NCI-H128 (cell line): ENCODE results near the gene EIF1B.

Experiments
- DNase-seq: peaks from one replicate; lab custom pipeline; 2025; ENCODE audit not compliant: unreplicated experiment; lab: John Stamatoyannopoulos, UW

The EIF1B gene

DNA sequence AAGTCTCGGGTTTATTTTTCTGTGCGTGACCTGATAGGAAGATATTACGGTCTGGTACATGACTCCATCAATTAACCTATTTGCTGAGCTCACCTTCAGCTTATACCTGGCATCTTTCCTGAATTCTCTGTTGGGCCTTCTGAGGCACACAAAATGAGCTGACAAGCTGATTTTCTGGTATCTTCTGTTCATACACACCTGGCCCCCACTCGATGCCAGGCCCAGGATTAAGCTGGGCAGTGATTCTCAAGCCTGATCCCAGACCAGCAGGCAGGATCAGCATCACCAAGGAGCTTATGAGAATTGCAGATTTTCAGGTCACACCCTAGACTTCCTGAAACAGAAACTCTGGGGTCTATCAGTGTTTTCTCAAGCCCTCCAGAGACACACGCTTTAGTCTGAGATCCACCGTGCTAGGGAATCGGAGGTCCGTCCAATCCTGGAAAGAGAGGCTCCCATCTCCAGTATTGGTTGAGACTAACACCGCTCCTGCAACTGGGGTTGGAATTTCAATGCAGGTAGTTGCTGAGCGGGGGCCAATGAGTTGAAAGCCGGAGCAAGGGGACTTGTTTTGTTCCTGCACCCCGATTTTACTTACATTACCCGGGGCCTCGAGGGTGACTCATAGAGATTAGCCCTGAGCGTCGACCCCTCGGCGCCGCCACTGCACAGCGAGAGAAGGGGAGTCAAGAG, 636 bp upstream of the EIF1B start:
- no peak for DNase-seq

DNA sequence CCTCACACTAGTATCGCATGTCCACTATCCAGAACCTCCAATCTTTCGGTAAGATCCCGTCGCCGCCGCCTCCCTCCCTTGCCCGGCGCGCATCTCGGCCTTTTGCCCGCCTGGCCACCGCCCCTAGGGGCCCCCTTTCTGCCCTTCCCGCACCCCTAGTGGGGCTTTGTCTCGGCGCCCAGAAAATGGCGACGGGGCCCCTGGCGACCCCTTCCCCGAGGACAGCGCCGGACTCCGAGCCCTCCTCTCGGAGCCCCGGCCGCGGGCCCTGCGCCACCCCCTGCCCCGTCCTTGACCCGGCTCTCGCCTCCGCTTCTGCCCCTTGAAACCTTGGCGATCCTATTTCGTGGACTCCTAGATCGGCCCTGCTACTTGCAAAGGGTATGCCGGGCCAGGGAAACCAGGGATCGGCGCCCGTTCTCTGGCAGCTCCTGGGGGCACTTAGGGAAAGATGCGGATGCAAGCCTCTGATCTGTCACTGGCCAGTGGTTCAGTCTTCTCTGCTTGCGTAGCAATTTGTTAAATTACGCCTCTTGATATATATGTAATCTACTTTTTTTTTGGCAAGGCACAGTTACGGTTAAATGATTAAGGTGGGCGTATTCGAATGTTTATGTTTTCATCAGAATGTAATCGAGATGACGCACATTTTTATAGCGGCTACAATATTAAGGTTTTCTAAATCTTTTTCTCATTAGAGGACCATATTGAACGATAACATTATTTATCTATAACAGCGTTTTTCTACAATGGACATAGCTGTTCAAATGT, 603 bp downstream of the EIF1B start:
- no peak for DNase-seq

DNA sequence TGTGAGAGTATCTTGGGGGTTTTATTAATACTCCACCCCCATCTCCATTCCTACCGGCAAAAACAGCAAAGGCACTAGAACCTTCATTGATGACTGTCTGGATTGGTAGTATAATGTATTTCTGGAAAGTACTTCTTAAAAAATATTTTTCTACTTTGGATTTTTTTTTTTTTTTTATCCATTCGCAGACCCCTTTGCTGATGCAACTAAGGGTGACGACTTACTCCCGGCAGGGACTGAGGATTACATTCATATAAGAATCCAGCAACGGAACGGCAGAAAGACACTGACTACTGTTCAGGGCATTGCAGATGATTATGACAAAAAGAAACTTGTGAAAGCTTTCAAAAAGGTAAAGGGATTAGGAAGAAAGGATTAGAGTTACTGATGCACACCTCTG, 1.2 kb downstream of the EIF1B start:
- no peak for DNase-seq

DNA sequence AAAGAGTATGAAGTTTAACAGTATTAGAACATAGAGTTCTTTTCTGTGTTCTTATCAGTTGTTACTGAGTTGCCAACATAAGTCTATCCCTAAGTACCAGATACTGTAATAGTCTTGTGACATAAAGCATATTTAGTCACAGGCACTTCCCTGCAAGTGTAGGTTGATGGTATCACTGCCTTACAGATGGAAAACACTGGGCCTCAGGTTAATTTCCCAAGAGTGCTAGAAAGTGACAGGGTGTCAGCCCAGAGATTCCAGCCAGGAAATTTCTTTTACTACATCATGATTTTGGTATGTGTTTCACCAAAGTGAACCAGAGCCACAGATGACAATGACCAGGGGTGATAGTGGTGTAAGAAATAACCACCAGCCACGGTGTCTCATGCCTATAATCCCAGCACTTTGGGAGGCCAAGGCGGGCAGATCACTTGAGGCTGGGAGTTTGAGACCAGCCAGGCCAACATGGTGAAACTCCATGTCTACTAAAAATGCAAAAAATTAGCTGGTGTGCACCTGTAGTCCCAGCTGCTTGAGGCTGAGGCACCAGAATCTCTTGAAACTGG, 3.2 kb downstream of the EIF1B start:
- no peak for DNase-seq

DNA sequence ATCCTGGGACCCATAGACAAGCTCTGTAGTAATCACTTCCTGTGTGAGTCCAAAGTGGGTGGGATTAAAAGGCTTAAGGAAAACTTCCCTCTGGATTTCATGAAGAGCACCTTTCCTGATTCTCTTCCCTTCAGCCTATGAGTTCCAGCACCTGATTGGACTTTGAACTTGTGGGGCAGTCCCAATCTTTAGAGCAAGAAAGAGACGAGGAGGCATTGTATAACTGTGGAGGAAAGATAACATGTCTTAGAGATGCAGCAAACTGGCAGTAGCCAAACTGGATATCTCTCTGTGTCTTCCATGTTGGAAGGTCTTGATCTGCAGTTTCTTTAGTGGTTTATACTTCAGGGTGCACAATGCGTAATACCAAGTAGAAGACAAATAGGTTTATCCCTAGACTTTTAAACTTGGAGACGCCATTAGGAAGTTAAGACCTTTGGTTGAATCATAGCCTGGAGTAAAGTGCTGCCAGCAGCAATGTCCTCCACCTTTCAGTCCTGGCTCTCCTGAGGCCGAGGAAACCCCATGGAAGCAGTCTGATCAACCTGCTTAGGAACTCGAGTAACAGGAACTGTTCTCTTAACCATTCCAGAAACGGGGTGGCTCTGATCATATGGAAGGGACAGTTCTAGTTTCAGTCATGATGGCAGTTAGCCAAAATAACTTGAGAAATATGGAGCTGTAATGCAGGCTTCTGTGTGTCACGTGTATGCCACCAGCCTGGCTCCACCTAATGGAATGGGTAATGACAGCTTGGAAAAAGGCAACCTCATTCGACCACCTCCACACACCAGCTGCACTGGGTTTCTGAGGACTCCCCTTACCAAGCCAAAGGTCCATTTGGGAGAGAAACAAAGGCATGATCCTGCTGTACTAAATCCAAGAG, 4.7 kb downstream of the EIF1B start:
- no peak for DNase-seq

DNA sequence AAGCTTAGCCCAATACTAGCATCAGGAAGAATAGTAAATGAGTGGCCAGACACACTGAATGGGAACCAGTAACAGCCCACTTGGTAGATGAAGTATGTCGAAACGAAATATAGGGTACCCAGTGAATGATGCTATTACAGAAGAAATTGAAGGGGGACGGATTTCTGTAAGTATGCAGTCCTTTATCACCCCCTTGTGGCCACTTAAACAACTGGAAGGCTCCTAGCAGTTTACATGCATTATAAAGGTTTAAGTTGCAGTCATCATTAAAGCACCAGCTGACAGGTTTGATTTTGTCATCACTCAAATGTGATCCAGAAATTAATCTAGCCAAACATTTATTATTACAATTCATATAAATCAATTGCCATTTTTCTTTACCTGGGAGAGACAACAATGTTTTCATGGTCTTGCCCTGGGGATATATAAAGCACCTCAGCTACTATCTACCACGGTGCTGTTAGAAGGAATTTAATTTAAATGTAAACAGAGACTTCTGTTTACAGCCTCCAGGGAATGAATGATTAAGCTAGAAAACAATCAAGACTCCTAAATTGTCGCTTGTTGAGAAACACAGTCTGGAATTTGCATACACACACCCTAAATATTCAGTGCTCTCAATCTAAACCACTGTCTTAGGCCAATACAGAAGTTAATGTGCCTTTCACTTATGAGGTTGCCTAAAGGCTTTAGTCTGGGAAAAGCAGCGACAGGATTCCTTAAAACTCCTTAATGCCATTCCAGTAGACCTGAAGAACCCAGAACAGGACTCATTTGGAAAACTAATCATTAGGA, 7.8 kb downstream of the EIF1B start:
- DNase-seq = no peak

DNA sequence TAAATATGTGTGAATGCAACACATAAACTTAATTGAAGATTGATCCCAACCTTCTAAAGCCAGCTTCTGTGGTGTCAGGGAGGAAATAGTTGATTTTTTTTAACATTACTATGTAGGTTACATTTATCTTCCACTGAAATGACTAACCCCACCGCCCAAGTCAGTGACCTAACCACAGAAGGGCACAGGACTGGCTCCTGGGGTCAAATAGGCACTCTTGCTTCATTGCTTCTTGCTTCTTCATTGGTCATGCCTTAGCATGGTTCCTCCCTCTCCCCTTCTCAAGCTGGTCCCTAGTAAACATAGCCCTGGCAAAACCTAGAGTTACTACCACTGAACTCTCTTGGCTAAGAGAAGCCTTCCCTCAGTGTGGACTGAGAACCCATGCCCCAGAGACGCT, 12.3 kb downstream of the EIF1B start:
- no peak for DNase-seq

DNA sequence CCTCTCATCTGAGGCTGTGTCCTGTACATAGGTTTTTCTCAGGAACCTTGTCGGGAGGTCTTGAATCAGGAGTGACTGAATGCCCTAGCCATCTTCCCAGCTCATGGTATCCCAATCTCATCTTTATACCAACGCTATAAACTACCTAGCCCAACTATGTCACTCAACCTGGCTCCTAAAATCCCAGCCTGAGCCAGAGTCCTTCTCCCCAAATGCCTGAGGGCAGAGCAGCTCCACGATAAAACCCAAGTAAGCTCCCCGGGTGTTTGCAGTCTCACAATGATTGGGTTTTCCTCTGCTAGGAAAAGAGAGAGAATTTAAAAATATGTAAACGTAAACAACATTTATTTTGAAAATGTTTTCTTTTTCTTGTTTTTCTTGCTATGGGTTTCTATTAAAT, 14.4 kb downstream of the EIF1B start:
- DNase-seq = no peak

DNA sequence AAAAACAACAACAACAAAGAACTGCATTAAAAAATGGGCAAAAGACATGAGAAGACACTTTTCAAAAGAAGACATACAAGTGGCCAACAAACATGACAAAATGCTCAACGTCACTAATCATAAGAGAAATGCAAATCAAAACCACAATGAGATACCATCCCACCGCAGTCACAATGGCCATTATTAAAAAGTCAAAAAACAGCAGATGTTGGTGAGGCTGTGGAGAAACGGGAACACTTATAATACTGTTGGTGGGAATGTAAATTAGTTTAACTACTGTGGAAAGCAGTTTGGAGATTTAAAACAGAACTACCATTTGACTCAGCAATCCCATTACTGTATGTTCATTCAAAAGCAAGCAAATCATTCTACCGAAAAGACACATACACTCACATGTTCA, 15.1 kb downstream of the EIF1B start:
- DNase-seq = no peak

DNA sequence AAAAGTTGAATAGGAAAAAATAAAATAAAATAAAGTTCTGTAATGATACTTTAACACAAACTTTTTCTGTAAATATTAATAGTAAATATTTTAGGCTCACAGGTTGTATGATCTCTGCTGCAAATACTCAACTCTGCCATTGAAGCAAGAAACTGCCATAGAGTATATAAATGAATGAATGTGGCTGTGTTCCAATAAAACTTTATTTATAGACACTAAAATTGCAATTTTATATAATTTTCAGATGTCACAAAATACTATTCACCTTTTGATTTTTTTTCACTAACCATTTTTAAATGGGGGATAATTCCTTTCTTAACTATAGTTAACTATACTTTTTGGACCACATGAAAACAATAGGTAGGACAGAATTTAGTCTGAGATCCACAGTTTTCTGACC, 16.0 kb downstream of the EIF1B start:
- DNase-seq = no peak

DNA sequence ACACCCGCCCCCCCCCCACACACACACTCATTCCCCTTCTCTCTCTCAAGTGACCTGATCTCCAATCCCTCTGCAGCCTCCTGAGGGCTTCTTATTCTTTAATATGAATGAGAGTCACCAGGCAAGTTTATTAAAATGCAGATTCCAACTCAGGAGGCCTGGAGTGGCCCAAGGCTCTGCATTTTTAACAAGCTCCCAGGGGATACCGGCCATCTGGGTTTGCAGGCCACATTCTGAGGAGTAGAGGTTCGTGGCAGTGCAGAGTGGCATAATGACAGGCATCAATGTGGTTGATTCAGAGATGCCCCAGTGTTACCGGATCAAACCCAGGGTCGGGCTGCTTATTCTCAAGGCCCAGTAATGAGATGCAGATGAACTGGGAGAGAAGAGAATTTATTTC, 18.9 kb downstream of the EIF1B start:
- no peak for DNase-seq

DNA sequence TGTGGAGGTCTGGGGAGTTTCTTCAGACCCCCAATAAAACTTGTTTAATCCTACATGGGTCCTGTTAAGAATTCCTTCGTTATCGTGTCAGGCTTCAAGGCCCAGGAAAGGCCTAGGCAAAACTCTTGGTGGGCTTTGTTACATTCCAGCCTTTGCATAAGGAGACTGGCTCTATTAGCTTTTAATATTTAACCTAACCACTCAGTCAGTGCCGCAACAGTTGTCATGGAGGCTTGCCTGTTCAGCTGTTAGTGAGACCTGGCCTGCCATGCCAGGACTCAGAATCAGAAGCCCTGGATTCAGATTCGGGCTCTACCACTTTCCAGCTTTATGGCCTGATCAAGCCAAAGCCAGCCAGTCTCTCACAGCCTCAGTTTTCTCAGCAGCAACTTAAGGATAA, 19.6 kb downstream of the EIF1B start:
- DNase-seq = no peak

DNA sequence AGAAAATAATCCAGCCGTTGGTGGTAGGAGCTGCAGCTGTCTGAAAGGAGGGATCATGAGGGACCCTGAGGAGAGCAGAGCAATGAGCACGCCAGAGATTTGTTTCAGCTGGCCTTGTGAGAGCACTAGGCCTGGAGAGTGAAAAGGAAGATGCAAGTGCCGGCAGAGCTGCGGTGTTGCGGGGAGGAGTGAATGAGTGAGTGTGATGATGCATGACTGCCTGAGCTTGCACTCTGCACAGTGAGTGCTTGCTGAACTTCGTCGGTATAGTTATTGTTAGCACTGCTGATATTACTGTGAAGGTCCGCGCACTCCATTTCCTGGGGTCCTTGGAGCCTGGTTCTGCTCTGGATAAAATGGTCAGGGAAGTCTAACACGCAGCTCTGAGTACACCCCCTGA, 23.2 kb downstream of the EIF1B start:
- DNase-seq = no peak

DNA sequence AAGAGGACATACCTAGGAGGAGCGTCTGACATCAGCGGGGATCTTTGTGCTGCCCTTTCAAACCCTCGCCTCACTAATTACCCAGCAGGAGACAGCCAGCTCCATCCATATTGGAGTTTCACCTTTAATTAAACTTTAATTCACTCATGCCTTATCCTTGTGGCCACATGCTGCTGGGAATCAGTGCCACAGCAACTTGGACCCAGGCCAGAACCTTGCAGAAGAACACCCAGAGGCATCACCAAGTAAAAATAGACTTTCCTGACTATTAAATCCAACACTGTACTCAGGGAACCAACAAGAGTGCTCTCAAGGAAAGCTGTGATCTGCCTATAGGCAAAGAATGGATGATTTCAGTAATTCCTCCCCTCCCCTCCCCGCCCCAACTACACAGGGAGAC, 23.9 kb downstream of the EIF1B start:
- DNase-seq = no peak

DNA sequence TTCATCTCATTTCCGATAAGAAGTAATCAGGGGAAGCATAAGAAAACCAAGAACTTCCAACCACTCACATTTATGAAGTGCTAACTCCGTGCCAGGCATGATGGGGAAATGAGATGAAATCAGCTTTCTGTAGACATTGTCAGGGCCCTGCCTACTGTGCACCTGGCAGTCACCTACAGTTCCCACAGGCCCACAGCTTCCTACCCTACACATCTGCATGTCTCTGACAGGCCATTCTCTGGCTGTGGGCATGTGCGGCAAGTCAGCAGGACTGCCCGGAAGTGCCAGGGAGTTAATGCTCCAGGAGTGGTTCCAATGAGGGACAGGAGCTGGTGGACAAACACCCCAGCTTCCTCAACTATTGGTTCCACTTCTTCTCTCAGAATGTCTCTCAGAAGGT, 24.3 kb downstream of the EIF1B start:
- DNase-seq = no peak

DNA sequence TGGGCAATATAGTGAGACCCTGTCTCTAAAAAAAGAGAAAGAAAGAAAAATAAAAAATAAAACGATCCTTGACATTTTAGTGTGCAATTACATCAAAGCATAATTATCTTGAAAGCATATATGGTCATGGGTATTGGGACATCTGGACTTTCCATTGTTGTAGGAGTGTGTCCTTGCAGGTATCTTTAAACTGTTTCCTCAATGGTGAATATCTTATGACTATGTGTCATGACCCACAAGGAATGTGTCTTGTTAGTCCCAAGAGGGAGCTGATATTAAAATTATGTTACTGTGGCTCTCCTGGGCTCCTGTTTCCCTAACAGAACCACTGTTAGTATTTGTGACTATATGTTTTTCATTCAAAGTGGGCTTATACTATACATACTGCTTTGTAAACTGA, 26.6 kb downstream of the EIF1B start:
- no peak for DNase-seq

DNA sequence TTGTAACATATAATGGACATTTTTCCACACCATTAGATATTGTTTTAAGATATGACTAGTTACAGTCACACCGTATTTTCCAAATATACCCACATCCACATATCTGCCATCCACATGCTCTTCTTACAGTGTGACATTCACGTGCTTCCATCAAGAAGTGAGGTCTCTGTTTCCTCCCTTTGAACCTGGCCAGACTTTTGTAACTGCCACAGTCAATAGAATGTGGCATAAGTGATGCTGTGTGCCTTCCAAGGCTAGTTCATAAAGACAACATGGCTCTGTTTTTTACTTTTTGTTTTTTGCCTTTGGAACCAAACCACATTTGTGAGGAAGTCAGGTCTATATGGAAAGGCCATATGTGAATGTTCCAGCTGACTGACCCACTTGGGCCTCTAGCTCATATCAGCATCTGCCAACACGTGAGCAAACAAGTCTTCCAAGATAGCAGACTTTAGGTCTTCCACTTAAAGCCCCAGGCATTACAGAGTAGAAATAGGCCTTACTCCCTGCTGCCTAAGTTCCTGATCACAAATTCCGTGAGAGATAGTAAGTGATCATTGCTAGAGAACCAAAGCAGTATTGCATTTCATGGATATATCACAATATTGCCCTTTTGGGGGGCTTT, 27.1 kb downstream of the EIF1B start:
- no peak for DNase-seq

DNA sequence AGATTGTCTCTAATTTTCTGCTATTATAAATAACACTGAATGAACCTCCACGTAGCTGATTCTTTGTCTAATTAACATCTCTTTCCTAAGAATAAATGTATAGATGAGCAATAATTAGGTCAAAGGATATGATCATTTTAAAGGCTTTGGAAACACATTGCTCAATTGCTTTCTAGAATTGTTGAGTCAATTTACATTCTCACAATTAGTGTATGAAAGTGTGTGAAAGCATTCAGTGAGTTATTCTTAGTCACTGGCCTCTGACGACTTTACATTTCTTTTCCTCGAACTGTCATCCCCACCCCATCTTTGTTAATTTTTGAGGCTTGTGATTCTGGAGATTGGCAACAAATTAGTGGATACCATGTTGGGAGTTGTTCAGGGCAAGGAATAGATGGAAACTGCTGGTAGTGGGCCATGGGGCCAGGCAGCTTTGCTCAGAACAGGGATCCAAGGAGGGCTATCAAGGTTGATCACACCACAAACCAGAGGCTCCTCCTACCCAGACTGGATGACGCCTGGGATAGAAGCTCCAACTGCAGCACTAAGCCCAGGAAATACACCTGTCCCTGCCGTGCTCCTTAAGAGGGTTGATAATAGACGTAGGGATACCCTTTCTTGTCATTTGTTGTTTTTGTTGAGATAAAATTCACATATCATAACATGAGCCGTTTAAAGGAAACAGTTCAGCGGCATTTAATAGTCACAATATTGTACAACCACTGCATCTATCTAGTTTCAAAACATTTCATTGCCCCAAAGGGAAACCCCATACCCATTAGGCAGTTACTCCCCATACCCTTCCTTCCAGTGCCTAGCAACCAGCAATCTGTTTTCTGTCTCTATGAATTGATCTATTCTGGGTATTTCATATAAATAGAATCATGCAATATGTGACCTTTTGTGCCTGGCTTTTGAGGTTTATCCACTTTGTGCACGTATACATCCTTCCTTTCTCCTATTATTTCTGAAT, 27.9 kb downstream of the EIF1B start:
- DNase-seq = no peak

DNA sequence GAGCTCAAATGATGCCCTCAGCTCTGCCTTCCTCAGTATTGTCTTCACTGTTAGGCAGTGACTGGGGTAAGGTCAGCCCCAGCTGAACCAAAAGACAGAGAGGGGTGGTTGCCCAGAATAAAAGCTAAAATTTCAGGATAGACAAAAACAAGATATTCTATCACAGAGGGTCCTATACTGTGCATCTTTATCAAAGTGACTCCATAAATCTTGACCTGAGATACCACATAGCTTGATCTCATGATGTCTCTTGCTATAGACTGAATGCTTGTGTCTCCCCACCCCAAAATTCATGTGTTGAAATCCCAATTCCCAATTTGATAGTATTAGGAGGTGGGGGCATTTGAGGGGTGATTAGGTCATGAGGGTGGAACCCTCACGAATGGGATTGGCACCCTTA, 30.4 kb downstream of the EIF1B start:
- DNase-seq = no peak
